ENCODE measurements around the gene BYSL.

Gene BYSL

DNA sequence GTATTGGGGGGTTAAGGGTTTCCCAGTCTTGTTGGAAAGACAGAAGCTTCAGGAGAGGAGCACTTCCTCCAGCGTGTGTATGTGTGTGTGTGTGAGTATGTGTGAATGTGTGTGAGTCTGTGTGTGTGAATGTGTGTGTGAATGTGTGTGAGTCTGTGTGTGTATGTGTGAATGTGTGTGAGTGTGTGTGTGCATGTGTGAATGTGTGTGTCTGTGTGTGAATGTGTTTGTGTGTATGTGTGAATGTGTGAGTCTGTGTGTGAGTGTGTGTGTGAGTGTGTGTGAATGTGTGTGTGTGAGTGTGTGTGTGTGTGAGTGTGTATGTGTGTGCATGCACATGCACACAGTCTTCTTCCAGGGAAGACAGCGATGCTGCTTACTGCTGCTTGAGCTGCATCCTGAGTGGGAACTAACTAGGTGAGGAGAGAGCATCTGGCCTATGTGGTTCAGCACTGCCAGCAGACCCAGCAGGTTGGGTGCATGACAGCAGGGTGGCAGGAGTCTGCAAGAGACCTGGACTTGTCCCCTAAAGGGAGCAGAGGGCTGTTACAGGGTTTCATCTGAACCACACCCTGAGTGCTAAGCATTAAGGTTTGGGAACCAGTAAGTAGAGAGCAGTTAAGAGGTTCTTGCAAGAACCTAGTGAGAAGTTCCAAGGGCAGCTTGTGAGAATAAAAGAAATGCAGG, 43.0 kb downstream of the BYSL start:
- Histone ChIP-seq H4K91ac (ENCODE audit: low read depth, low read length) (no peak overlapping the region), H2BK12ac (ENCODE audit: low read length) (peak overlapping the region; percentile 25), H2AK5ac (ENCODE audit: low read length) (peak overlapping the region; percentile 18), H2BK5ac (ENCODE audit: low read depth, low read length, poor library complexity) (no peak overlapping the region), H3K27ac (ENCODE audit: low read depth, low read length) (no peak overlapping the region), H3K4ac (ENCODE audit: low read depth, low read length) (no peak overlapping the region), H3K27me3 (ENCODE audit: insufficient read depth, low read length) (no peaks in the 10 kb centered on the region), H3K23ac (ENCODE audit: low read length) (no peak overlapping the region), H3K36me3 (ENCODE audit: control insufficient read depth in 1 of 2, insufficient read depth in 2 of 2, low read length in 2 of 2) (no peaks in the 10 kb centered on the region), H3K79me1 (ENCODE audit: low read length) (peaks cover 13% of the 10 kb centered on the region), H3K4me2 (ENCODE audit: low read length) (no peak overlapping the region), H3K4me1 (ENCODE audit: control insufficient read depth in 1 of 2, insufficient read depth in 2 of 2, low read length in 2 of 2) (peaks cover 8 to 11% of the 10 kb centered on the region in 2 experiments), H4K8ac (ENCODE audit: low read depth, low read length) (no peak overlapping the region), H3K79me2 (ENCODE audit: control insufficient read depth, insufficient read depth, low read length, poor library complexity) (no peaks in the 10 kb centered on the region), H3K9ac (ENCODE audit: low read length) (no peak overlapping the region), H3K18ac (ENCODE audit: low read length) (no peak overlapping the region), H3K9me3 (ENCODE audit: insufficient read depth, low read depth, low read length) (no peaks in the 10 kb centered on the region), H3K14ac (ENCODE audit: low read length) (no peak overlapping the region), H2BK120ac (ENCODE audit: insufficient read depth, low read length, poor library complexity) (peak overlapping the region; percentile 8), H2AFZ (ENCODE audit: insufficient read depth, low read length, poor library complexity) (no peak overlapping the region), H3K4me3 (ENCODE audit: low read depth, low read length) (no peak overlapping the region), H4K12ac (ENCODE audit: low read depth, low read length) (no peak overlapping the region)
- WGBS (ENCODE audit: extremely low coverage, insufficient coverage, insufficient read length), result no CpG with 5 or more reads among the region's 2 CpGs
- DNase-seq, result no peak

DNA sequence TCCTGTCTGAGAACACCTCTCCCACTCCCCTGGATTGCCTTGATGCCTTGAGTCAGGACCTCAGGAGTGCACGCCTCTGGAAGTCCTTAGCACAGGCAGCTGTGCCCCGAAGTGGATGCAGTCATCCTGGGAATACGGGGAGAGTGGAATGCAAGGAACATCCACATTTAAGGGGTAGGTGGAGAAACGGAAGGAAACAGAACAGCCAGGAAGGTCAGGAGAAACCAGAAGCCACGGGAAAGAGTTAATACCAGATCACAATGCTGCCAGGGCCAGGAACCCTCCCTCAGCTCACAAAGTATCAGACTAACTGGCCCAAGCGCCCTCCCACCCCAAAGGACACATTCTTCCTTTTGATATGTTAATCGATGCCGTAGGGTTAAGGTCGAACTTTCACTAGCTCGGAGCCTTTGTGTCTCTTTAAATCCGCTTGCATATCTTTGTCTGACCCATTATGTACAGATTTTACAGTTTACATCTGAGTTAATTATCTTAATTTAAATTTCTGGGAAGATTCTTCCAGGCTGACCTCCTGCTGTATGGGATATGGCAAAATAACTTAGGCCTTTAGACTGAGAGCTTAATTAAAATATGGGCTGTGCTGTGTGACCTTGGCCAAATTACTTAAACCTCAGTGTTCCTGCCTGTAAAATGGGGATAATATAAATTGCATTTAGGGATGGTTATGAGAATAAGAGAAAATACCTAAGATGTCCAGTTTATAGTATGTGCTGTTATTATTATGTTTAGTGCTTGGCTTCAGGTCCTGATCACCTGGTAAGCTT, 44.3 kb downstream of the BYSL start:
- H3K27me3 ChIP-seq (ENCODE audit: insufficient read depth, low read length), result no peaks in the 10 kb centered on the region
- peak overlapping the region; percentile 95 for H2BK12ac ChIP-seq (ENCODE audit: low read length)
- H2BK120ac ChIP-seq (ENCODE audit: insufficient read depth, low read length, poor library complexity), result peak overlapping the region; percentile 94
- H3K27ac ChIP-seq (ENCODE audit: low read depth, low read length), result peak overlapping the region; percentile 88
- H3K79me1 ChIP-seq (ENCODE audit: low read length), result peaks cover 13% of the 10 kb centered on the region
- H3K9me3 ChIP-seq (ENCODE audit: insufficient read depth, low read depth, low read length), result no peaks in the 10 kb centered on the region
- no peak overlapping the region for H3K4me3 ChIP-seq (ENCODE audit: low read depth, low read length)
- peak overlapping the region; percentile 92 for H4K91ac ChIP-seq (ENCODE audit: low read depth, low read length)
- H2AK5ac ChIP-seq (ENCODE audit: low read length), result peak overlapping the region; percentile 91
- peak overlapping the region; percentile 85 for H3K18ac ChIP-seq (ENCODE audit: low read length)
- WGBS (ENCODE audit: extremely low coverage, insufficient coverage, insufficient read length), result no CpG with 5 or more reads among the region's 11 CpGs
- no peaks in the 10 kb centered on the region for H3K36me3 ChIP-seq (ENCODE audit: control insufficient read depth in 1 of 2, insufficient read depth in 2 of 2, low read length in 2 of 2)
- peak overlapping the region; percentile 61 for H3K4ac ChIP-seq (ENCODE audit: low read depth, low read length)
- H2AFZ ChIP-seq (ENCODE audit: insufficient read depth, low read length, poor library complexity), result no peak overlapping the region
- peak overlapping the region; percentile 90 for H2BK5ac ChIP-seq (ENCODE audit: low read depth, low read length, poor library complexity)
- no peak overlapping the region for H3K23ac ChIP-seq (ENCODE audit: low read length)
- peak overlapping the region; percentile 11 for H3K4me2 ChIP-seq (ENCODE audit: low read length)
- DNase-seq, result no peak
- no peaks in the 10 kb centered on the region for H3K79me2 ChIP-seq (ENCODE audit: control insufficient read depth, insufficient read depth, low read length, poor library complexity)
- no peak overlapping the region for H4K12ac ChIP-seq (ENCODE audit: low read depth, low read length)
- no peak overlapping the region for H3K9ac ChIP-seq (ENCODE audit: low read length)
- H3K14ac ChIP-seq (ENCODE audit: low read length), result peak overlapping the region; percentile 69
- H4K8ac ChIP-seq (ENCODE audit: low read depth, low read length), result peak overlapping the region; percentile 84
- peaks cover 8 to 11% of the 10 kb centered on the region in 2 experiments for H3K4me1 ChIP-seq (ENCODE audit: control insufficient read depth in 1 of 2, insufficient read depth in 2 of 2, low read length in 2 of 2)

DNA sequence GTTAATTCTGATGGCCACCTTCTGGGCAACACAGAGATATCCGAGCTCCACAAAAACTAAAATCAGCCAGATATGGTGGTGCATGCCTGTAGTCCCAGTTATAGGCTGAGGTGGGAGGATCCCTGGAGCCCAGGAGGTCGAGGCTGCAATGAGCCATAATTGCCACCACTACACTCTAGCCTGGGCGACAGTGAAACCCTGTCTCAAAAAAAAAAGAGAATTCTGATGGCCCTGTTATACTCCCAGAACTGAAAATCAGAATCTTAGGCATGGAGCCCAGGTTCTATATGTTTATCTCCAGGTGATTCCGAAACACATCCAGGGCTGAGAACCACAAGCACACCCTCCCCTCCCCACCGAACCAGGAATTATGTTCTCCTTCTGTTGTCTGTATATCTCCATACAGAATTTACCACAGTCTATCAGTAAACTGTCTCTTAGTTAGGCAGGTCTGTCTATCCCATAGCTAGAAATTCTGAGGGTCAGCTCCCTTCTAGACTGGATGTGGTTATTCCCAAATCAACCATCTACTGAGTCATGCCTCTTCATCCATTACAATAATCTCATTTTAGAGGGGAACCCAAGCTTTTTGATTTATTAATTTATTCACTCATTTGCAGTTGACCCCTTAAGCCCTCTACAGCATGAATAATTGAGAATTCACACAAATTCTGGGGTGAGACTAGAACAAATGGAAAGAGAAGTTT, 45.1 kb downstream of the BYSL start:
- no peak overlapping the region for H3K23ac ChIP-seq (ENCODE audit: low read length)
- peak overlapping the region; percentile 84 for H4K8ac ChIP-seq (ENCODE audit: low read depth, low read length)
- H3K9me3 ChIP-seq (ENCODE audit: insufficient read depth, low read depth, low read length), result no peaks in the 10 kb centered on the region
- H3K18ac ChIP-seq (ENCODE audit: low read length), result peak overlapping the region; percentile 85
- H3K79me1 ChIP-seq (ENCODE audit: low read length), result peaks cover 13% of the 10 kb centered on the region
- no peak overlapping the region for H3K9ac ChIP-seq (ENCODE audit: low read length)
- peak overlapping the region; percentile 92 for H4K91ac ChIP-seq (ENCODE audit: low read depth, low read length)
- no CpG with 5 or more reads among the region's 5 CpGs for WGBS (ENCODE audit: extremely low coverage, insufficient coverage, insufficient read length)
- H3K4me3 ChIP-seq (ENCODE audit: low read depth, low read length), result no peak overlapping the region
- H3K27me3 ChIP-seq (ENCODE audit: insufficient read depth, low read length), result no peaks in the 10 kb centered on the region
- peak overlapping the region; percentile 94 for H2BK120ac ChIP-seq (ENCODE audit: insufficient read depth, low read length, poor library complexity)
- H3K4me1 ChIP-seq (ENCODE audit: control insufficient read depth in 1 of 2, insufficient read depth in 2 of 2, low read length in 2 of 2), result peaks cover 8 to 9% of the 10 kb centered on the region in 2 experiments
- peak overlapping the region; percentile 91 for H2AK5ac ChIP-seq (ENCODE audit: low read length)
- H3K36me3 ChIP-seq (ENCODE audit: control insufficient read depth in 1 of 2, insufficient read depth in 2 of 2, low read length in 2 of 2), result no peaks in the 10 kb centered on the region
- DNase-seq, result no peak
- H3K79me2 ChIP-seq (ENCODE audit: control insufficient read depth, insufficient read depth, low read length, poor library complexity), result no peaks in the 10 kb centered on the region
- peak overlapping the region; percentile 88 for H3K27ac ChIP-seq (ENCODE audit: low read depth, low read length)
- H3K14ac ChIP-seq (ENCODE audit: low read length), result peak overlapping the region; percentile 69
- peak overlapping the region; percentile 95 for H2BK12ac ChIP-seq (ENCODE audit: low read length)
- peak overlapping the region; percentile 90 for H2BK5ac ChIP-seq (ENCODE audit: low read depth, low read length, poor library complexity)
- H3K4ac ChIP-seq (ENCODE audit: low read depth, low read length), result peak overlapping the region; percentile 61
- no peak overlapping the region for H2AFZ ChIP-seq (ENCODE audit: insufficient read depth, low read length, poor library complexity)
- H4K12ac ChIP-seq (ENCODE audit: low read depth, low read length), result no peak overlapping the region
- H3K4me2 ChIP-seq (ENCODE audit: low read length), result no peak overlapping the region

DNA sequence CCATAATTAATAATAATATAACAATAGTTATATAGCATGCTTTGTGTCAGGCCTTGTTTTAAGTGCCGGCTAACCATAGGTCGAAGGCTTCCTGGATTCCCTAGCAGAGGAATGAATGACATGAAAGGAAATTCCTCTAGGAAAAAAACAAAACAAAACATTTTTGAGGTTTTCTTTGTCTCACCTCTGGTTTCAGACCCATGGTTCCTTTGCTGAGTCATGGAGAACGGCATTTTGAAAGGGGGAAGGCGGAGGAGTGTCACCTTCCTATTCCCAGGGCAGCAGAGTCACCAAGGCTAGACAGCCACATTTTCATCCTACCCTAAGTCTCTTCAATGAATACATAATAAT, 45.6 kb downstream of the BYSL start:
- Histone ChIP-seq H3K18ac (ENCODE audit: low read length) (no peak overlapping the region), H3K9me3 (ENCODE audit: insufficient read depth, low read depth, low read length) (no peaks in the 10 kb centered on the region), H2AFZ (ENCODE audit: insufficient read depth, low read length, poor library complexity) (no peak overlapping the region), H3K14ac (ENCODE audit: low read length) (no peak overlapping the region), H4K8ac (ENCODE audit: low read depth, low read length) (no peak overlapping the region), H2AK5ac (ENCODE audit: low read length) (no peak overlapping the region), H2BK5ac (ENCODE audit: low read depth, low read length, poor library complexity) (no peak overlapping the region), H3K23ac (ENCODE audit: low read length) (no peak overlapping the region), H3K27ac (ENCODE audit: low read depth, low read length) (peak overlapping the region; percentile 94), H4K12ac (ENCODE audit: low read depth, low read length) (no peak overlapping the region), H2BK12ac (ENCODE audit: low read length) (no peak overlapping the region), H3K4me3 (ENCODE audit: low read depth, low read length) (no peak overlapping the region), H3K79me2 (ENCODE audit: control insufficient read depth, insufficient read depth, low read length, poor library complexity) (no peaks in the 10 kb centered on the region), H3K4me2 (ENCODE audit: low read length) (no peak overlapping the region), H4K91ac (ENCODE audit: low read depth, low read length) (no peak overlapping the region), H3K36me3 (ENCODE audit: control insufficient read depth in 1 of 2, insufficient read depth in 2 of 2, low read length in 2 of 2) (no peaks in the 10 kb centered on the region), H3K27me3 (ENCODE audit: insufficient read depth, low read length) (no peaks in the 10 kb centered on the region), H3K79me1 (ENCODE audit: low read length) (peaks cover 13% of the 10 kb centered on the region), H3K9ac (ENCODE audit: low read length) (no peak overlapping the region), H2BK120ac (ENCODE audit: insufficient read depth, low read length, poor library complexity) (no peak overlapping the region), H3K4me1 (ENCODE audit: control insufficient read depth in 1 of 2, insufficient read depth in 2 of 2, low read length in 2 of 2) (peaks cover 8 to 9% of the 10 kb centered on the region in 2 experiments), H3K4ac (ENCODE audit: low read depth, low read length) (no peak overlapping the region)
- peak; percentile 18 to 62 for DNase-seq
- WGBS (ENCODE audit: extremely low coverage, insufficient coverage, insufficient read length), result no CpG with 5 or more reads among the region's 4 CpGs

Measured in trophoblast cell (in vitro differentiated cells and primary cell).